Measurements from ENCODE around the gene SCAANT1. TPM values are rescaled to one million over a fixed set of nuclear protein-coding genes. Genes with fewer than 3 reads are reported as not detected.

SCAANT1 gene
- polyA plus RNA-seq, 2 donors = not detected

Other genes starting within 250 kb of the SCAANT1 start
- gene C3orf49, start 93.1 kb downstream of the SCAANT1 start, polyA plus RNA-seq = not detected
- 100 to 1,000 TPM in 1 of 2 donors, 10 to 100 TPM in 1; 80.7 to 223 TPM for gene THOC7, start 48.6 kb downstream of the SCAANT1 start, polyA plus RNA-seq
- gene ATXN7, start 48.5 kb downstream of the SCAANT1 start, polyA plus RNA-seq = 1 to 10 TPM; 2.6 to 5.9 TPM
- gene PSMD6, start 111.1 kb upstream of the SCAANT1 start, polyA plus RNA-seq = 10 to 100 TPM; 36.0 to 80.7 TPM